ENCODE measurements around the gene NXN. TPM values are rescaled to one million over a fixed set of nuclear protein-coding genes. Genes with fewer than 3 reads are reported as not detected.

NXN gene
- polyA plus RNA-seq, 3 donors, result not detected

DNA sequence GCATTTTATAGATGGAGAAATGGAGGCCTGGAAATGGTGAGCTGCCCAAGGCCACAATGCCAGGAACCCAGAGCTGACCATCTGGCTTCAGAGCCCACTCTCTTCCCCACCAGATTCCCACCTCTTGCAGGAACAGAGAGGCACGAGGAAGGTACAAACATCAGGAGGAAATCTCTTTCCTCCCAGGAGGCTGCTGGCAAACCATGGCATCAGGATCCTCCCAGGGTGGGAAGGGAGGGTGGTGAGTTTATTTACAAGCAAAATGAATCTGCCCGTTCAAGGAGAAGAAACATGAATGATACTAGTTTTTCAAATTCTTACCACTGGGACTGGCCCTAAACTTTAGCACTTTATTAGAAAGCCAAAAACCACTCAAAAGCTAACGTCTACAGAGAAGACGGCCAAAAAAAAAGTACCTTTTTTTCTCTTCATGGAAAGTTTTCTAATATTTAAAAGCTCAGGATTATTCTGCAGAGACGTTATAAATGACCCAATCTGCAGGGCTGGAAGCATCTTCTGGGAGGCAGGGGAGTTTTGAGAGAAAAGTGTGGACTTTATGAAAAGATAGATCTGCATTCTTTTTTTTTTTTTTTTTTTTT is 79.1 kb downstream of the NXN start:
- Histone ChIP-seq H3K27me3 (ENCODE audit: control insufficient read depth in 2 of 2, insufficient read depth in 2 of 2, low read length in 2 of 2) (peaks cover 6 to 38% of the 10 kb centered on the region in 2 donors), H3K27ac (ENCODE audit: low read depth in 1 of 2, low read length in 2 of 2) (no peak overlapping the region), H3K4me1 (ENCODE audit: control insufficient read depth in 1 of 2, insufficient read depth in 2 of 2, low read length in 2 of 2) (peaks cover 17 to 20% of the 10 kb centered on the region in 2 donors), H2AFZ (ENCODE audit: insufficient read depth, low read depth, low read length, poor library complexity, severe bottlenecking) (no peak overlapping the region), H3K79me2 (ENCODE audit: insufficient read depth, low read length) (no peaks in the 10 kb centered on the region), H3K4me2 (replicated peaks; ENCODE audit: extremely low read depth, low read length, poor library complexity, severe bottlenecking) (no peak overlapping the region), H3K36me3 (replicated peaks in 1 of 2; ENCODE audit: control insufficient read depth in 1 of 2, insufficient read depth in 2 of 2, low read length in 2 of 2) (no peaks in the 10 kb centered on the region), H3K9ac (ENCODE audit: insufficient read depth, low read length, poor library complexity, severe bottlenecking) (no peak overlapping the region), H4K20me1 (ENCODE audit: insufficient read depth, low read length) (no peaks in the 10 kb centered on the region), H3K4me3 (replicated peaks in 1 of 3; ENCODE audit: low read depth in 2 of 3, low read length in 3 of 3) (no peak overlapping the region), H3K9me3 (replicated peaks in 1 of 2; ENCODE audit: control insufficient read depth in 1 of 2, insufficient read depth in 1 of 2, low read length in 2 of 2) (no peaks in the 10 kb centered on the region)
- DNase-seq, result no peak
- Mint-ChIP-seq H3K9me3 (peaks cover 0 to 26% (median 9%) of the 10 kb centered on the region in 7 donors), H3K36me3 (no peaks in the 10 kb centered on the region), H3K4me3 (peak overlapping the region in 1 of 2 donors; percentile 57), H3K27me3 (ENCODE audit: low read depth in 3 of 3) (peaks cover 49 to 80% (median 74%) of the 10 kb centered on the region in 3 donors), H3K27ac (peak overlapping the region in 1 of 7 donors; percentile 37), H3K4me1 (peaks cover 22% of the 10 kb centered on the region)
- intact Hi-C loops (cut with micrococcal nuclease), result no loop called here
- WGBS (ENCODE audit: insufficient coverage), result no CpG with 5 or more reads among the region's 5 CpGs
- TF ChIP-seq, protein P1, sequence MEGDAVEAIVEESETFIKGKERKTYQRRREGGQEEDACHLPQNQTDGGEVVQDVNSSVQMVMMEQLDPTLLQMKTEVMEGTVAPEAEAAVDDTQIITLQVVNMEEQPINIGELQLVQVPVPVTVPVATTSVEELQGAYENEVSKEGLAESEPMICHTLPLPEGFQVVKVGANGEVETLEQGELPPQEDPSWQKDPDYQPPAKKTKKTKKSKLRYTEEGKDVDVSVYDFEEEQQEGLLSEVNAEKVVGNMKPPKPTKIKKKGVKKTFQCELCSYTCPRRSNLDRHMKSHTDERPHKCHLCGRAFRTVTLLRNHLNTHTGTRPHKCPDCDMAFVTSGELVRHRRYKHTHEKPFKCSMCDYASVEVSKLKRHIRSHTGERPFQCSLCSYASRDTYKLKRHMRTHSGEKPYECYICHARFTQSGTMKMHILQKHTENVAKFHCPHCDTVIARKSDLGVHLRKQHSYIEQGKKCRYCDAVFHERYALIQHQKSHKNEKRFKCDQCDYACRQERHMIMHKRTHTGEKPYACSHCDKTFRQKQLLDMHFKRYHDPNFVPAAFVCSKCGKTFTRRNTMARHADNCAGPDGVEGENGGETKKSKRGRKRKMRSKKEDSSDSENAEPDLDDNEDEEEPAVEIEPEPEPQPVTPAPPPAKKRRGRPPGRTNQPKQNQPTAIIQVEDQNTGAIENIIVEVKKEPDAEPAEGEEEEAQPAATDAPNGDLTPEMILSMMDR (IDR thresholded peaks at IDR 0.05), result no peak

DNA sequence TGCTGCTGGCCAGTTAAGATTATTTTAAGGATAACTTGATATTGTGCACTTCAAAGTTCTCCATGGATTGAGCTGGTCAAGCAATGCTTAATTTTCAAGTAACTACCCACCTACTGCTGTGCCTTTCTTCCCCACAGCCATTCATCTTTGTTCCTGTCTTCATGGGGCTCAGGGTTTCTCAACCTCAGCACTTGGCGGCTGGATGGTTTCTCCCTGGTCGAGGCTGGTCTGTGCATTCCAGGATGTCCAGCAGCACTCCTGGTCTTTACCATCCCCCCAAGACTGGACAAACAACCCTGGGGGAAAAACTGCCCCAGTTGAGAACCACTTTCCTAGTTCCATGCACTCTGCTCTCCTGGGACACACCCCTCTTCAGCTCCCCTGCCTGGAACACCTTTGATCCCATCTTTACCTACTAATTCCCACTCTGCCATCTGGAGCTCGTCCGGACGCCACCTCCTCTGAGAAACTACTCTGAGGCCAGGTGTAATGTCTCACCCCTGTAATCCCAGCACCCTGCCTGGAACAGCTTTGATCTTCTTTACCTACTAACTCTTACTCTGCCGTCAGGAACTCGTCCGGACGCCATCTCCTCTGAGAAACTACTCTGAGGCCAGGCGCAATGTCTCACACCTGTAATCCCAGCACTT is 81.5 kb downstream of the NXN start:
- peaks cover 17 to 20% of the 10 kb centered on the region in 2 donors for H3K4me1 ChIP-seq (ENCODE audit: control insufficient read depth in 1 of 2, insufficient read depth in 2 of 2, low read length in 2 of 2)
- DNase-seq, result no peak
- Mint-ChIP-seq H3K36me3 (no peaks in the 10 kb centered on the region), H3K9me3 (peaks cover 0 to 23% (median 9%) of the 10 kb centered on the region in 7 donors), H3K4me3 (no peak overlapping the region), H3K27me3 (ENCODE audit: low read depth in 3 of 3) (peaks cover 30 to 67% (median 56%) of the 10 kb centered on the region in 3 donors), H3K4me1 (peaks cover 22% of the 10 kb centered on the region), H3K27ac (peak overlapping the region in 3 of 7 donors; percentile 6 to 27 (median 16))
- no peak overlapping the region for H3K4me3 ChIP-seq (replicated peaks in 1 of 3; ENCODE audit: low read depth in 2 of 3, low read length in 3 of 3)
- WGBS (ENCODE audit: insufficient coverage), result 30% methylated on average over 2 of the region's 10 CpGs
- no peak overlapping the region for H2AFZ ChIP-seq (ENCODE audit: insufficient read depth, low read depth, low read length, poor library complexity, severe bottlenecking)
- H3K9ac ChIP-seq (ENCODE audit: insufficient read depth, low read length, poor library complexity, severe bottlenecking), result no peak overlapping the region
- H3K27me3 ChIP-seq (ENCODE audit: control insufficient read depth in 2 of 2, insufficient read depth in 2 of 2, low read length in 2 of 2), result peaks cover 0 to 18% of the 10 kb centered on the region in 2 donors
- H4K20me1 ChIP-seq (ENCODE audit: insufficient read depth, low read length), result no peaks in the 10 kb centered on the region
- no peaks in the 10 kb centered on the region for H3K36me3 ChIP-seq (replicated peaks in 1 of 2; ENCODE audit: control insufficient read depth in 1 of 2, insufficient read depth in 2 of 2, low read length in 2 of 2)
- H3K9me3 ChIP-seq (replicated peaks in 1 of 2; ENCODE audit: control insufficient read depth in 1 of 2, insufficient read depth in 1 of 2, low read length in 2 of 2), result no peaks in the 10 kb centered on the region
- intact Hi-C loops (cut with micrococcal nuclease), result no loop called here
- H3K27ac ChIP-seq (ENCODE audit: low read depth in 1 of 2, low read length in 2 of 2), result no peak overlapping the region
- H3K79me2 ChIP-seq (ENCODE audit: insufficient read depth, low read length), result no peaks in the 10 kb centered on the region
- TF ChIP-seq, protein P1 (IDR thresholded peaks at IDR 0.05), result no peak
- H3K4me2 ChIP-seq (replicated peaks; ENCODE audit: extremely low read depth, low read length, poor library complexity, severe bottlenecking), result no peak overlapping the region
